Right lobe of liver (tissue), 6 donors: ENCODE data around the gene MAMSTR. TPM values are rescaled to one million over a fixed set of nuclear protein-coding genes. Genes with fewer than 3 reads are reported as not detected.

ENCODE experiments used
- ATAC-seq, 4 donors: fragments of 200-7000 bp; cut with Tn5 transposase; one replicate each; pipeline ENCODE4 v1.9.1; 2020; ENCODE audit warnings: mild to moderate bottlenecking in 4 of 4, moderate library complexity in 4 of 4
- DNase-seq, 3 donors: peaks; one replicate each; pipeline ENCODE4 v3.0.0-alpha.2; 2020
- H3K27ac ChIP-seq, 3 donors: fragments of 200-600 bp; one replicate each; pipeline ENCODE4 v1.8.0; 2022
- H3K27me3 ChIP-seq, 2 donors: fragments of 200-600 bp; one replicate each; pipeline ENCODE4 v1.8.0; 2022
- H3K36me3 ChIP-seq, 4 donors: fragments of 200-600 bp; sonication (generic) in 1 of 4; one replicate each; pipeline versions ENCODE4 v1.5.1 to v1.8.0; 2017 to 2022; ENCODE audit warnings: control low read depth in 1 of 4
- H3K4me1 ChIP-seq, 4 donors: fragments of 200-600 bp; sonication (generic) in 1 of 4; one replicate each; pipeline versions ENCODE4 v1.5.1 to v1.8.0; 2017 to 2022; ENCODE audit warnings: control low read depth in 1 of 4
- H3K4me3 ChIP-seq, 3 donors: fragments of 200-600 bp; one replicate each; pipeline ENCODE4 v1.8.0; 2022
- H3K9me3 ChIP-seq, 4 donors: fragments of 200-600 bp; sonication (generic) in 1 of 4; one replicate each; pipeline versions ENCODE4 v1.5.1 to v1.8.0; 2017 to 2022; ENCODE audit warnings: control low read depth in 1 of 4
- CTCF ChIP-seq, 4 donors: fragments of 200-600 bp in 3 of 4; fragments of 450-650 bp in 1 of 4; IDR thresholded peaks; one replicate each; pipeline versions ENCODE4 v1.5.1 to v1.8.0; 2016 to 2022; ENCODE audit warnings: antibody characterized with exemption in 4 of 4, mild to moderate bottlenecking in 2 of 4
- POLR2A ChIP-seq: fragments of 450-650 bp; IDR thresholded peaks from one replicate; pipeline ENCODE4 v1.6.1; 2017; ENCODE audit warnings: antibody characterized with exemption, mild to moderate bottlenecking
- WGBS: methylation state at CpG from one replicate; pipeline ENCODE4 v1.1.6; 2018; ENCODE audit warnings: low coverage, low lambda C conversion rate; ENCODE audit not compliant: insufficient coverage; ENCODE audit errors: missing lambda C conversion rate; 5-methylcytosine and 5-hydroxymethylcytosine counted together
- intact Hi-C, 2 donors: fragments of 100-400 bp; cut with DNase I; formaldehyde crosslinking; loops; one replicate each; pipeline versions ENCODE4 v1.11.2 to v1.14.1; 2022
- total RNA-seq, 6 experiments: library from RNA; depleted of rRNA in 2 of 6; stranded (reverse); fragments of >200 nt in 2 of 6; fragmentation: NEBNext Ultra II Directional in 3 of 6; extraction: Animal tissue kit (Norgen Biotek cat#: 25700) in 3 of 6; gene quantifications; one replicate each; pipeline versions ENCODE4 v1.1.0 to v1.2.4, GENCODE V29; 2016 to 2023
- donor health status: DM: no; HTN: yes; CAD: no.
- donor health status: DM: no; HTN: no; CAD: no.
- donor health status: DM: no; HTN: no; CAD: no.
- donor health status: DM: no; HTN: yes; CAD: no.
- donor health status: DM: no; HTN: yes; CAD: no.

Gene MAMSTR
- total RNA-seq, 6 experiments from 2014 or later, result 0.22 to 0.37 (median 0.24) TPM; not detected in 1

DNA sequence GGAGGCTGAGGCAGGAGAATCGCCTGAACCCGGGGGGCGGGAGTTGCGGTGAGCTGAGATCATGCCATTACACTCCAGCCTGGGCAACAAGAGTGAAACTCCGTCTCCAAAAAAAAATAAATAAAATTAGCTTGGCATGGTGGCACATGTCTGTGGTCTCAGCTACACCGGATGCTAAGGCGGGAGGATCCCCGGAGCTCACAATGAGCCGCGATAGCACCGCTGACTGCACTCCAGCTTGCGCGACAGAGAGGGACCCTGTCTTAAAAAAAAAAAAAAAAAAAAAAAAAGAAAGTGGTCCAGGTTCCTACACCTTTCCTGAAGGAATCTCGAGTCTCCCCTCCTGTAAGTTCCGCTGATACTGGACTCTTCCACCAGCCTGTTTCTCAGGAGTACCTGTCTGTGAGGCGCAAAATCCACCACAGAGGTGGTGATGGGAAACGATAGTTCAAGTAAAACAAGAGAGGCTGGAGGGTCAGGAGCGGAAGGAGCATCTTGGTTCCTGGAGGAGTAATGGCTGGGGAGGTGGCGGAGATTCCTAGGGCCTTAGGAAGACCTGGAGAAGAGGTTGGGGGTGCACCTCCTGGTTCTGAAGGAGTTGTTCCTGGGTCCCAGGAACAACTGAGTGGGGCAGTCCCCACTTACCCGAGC lies 32.4 kb upstream of the MAMSTR start:
- intact Hi-C loops, result no loop called here
- peak overlapping the region; percentile 4 to 24 (median 19) for H3K27ac ChIP-seq
- H3K9me3 ChIP-seq, result no peaks in the 10 kb centered on the region
- H3K36me3 ChIP-seq, result no peaks in the 10 kb centered on the region
- DNase-seq (no peak), ATAC-seq (no peak)
- H3K27me3 ChIP-seq, result no peaks in the 10 kb centered on the region
- peaks cover 0 to 17% (median 3%) of the 10 kb centered on the region in 4 donors for H3K4me1 ChIP-seq
- H3K4me3 ChIP-seq, result peak overlapping the region; percentile 18 to 35 (median 26)
- TF ChIP-seq POLR2A (no peak), CTCF (IDR thresholded peaks at IDR 0.05) (no peak)
- 75% methylated on average over 19 of the region's 20 CpGs for WGBS

GRCh38 chr19:48750771-48751504 lies 31.4 kb upstream of the MAMSTR start:
- Histone ChIP-seq H3K4me3 (no peak overlapping the region), H3K9me3 (no peaks in the 10 kb centered on the region), H3K27ac (no peak overlapping the region), H3K36me3 (no peaks in the 10 kb centered on the region), H3K4me1 (peaks cover 0 to 15% (median 3%) of the 10 kb centered on the region in 4 donors), H3K27me3 (no peaks in the 10 kb centered on the region)
- WGBS, result 79% methylated on average over 9 of the region's 29 CpGs
- no peak for TF ChIP-seq POLR2A
- no peak for TF ChIP-seq CTCF (IDR thresholded peaks at IDR 0.05)
- intact Hi-C loops, result no loop called here
- no peak for DNase-seq
- no peak for ATAC-seq

GRCh38 chr19:48750351-48750750 lies 30.8 kb upstream of the MAMSTR start:
- Histone ChIP-seq H3K9me3 (no peaks in the 10 kb centered on the region), H3K27ac (no peak overlapping the region), H3K4me1 (peaks cover 0 to 10% (median 1%) of the 10 kb centered on the region in 4 donors), H3K4me3 (no peak overlapping the region), H3K27me3 (no peaks in the 10 kb centered on the region), H3K36me3 (no peaks in the 10 kb centered on the region)
- no peak for TF ChIP-seq POLR2A
- TF ChIP-seq CTCF (IDR thresholded peaks at IDR 0.05), result no peak
- intact Hi-C loops, result no loop called here
- WGBS, result 100% methylated on average over 2 of the region's 31 CpGs
- no peak for DNase-seq
- ATAC-seq, result no peak

GRCh38 chr19:48749571-48750198 lies 30.2 kb upstream of the MAMSTR start:
- intact Hi-C loops, result no loop called here
- H3K9me3 ChIP-seq, result no peaks in the 10 kb centered on the region
- TF ChIP-seq CTCF (IDR thresholded peaks at IDR 0.05) (no peak), POLR2A (no peak)
- no peak for DNase-seq
- H3K27ac ChIP-seq, result no peak overlapping the region
- no peak for ATAC-seq
- no peaks in the 10 kb centered on the region for H3K27me3 ChIP-seq
- WGBS, result no CpG with 5 or more reads among the region's 4 CpGs
- no peaks in the 10 kb centered on the region for H3K36me3 ChIP-seq
- peaks cover 0 to 10% (median 0%) of the 10 kb centered on the region in 4 donors for H3K4me1 ChIP-seq
- no peak overlapping the region for H3K4me3 ChIP-seq
